Measurements from ENCODE around the gene BTAF1.

BTAF1 gene

GRCh38 chr10:91969297-91969696, 45.7 kb downstream of the BTAF1 start:
- Histone ChIP-seq H4K20me1 (ENCODE audit: insufficient read depth, low read length) (no peaks in the 10 kb centered on the region), H3K27me3 (ENCODE audit: insufficient read depth, low read length) (no peaks in the 10 kb centered on the region), H3K79me2 (ENCODE audit: insufficient read depth, low read length) (no peaks in the 10 kb centered on the region), H3K36me3 (ENCODE audit: insufficient read depth, low read length) (peaks cover 35% of the 10 kb centered on the region), H3K9me2 (ENCODE audit: low read depth, low read length) (no peaks in the 10 kb centered on the region), H3K4me3 (ENCODE audit: low read depth, low read length, poor library complexity, severe bottlenecking) (no peak overlapping the region), H3F3A (ENCODE audit: insufficient read depth, low read length) (no peaks in the 10 kb centered on the region), H3K4me1 (ENCODE audit: insufficient read depth, low read length, severe bottlenecking) (no peaks in the 10 kb centered on the region), H3K27ac (ENCODE audit: low read depth, low read length, poor library complexity, severe bottlenecking) (no peak overlapping the region), H2AFZ (ENCODE audit: low read length) (no peak overlapping the region), H3K9me3 (ENCODE audit: low read length) (no peaks in the 10 kb centered on the region), H3K9ac (ENCODE audit: low read length) (no peak overlapping the region), H3K4me2 (ENCODE audit: low read length) (no peak overlapping the region)
- TF ChIP-seq CTCF (IDR thresholded peaks at IDR 0.05; ENCODE audit: low read length) (no peak), EZH2 (IDR thresholded peaks at IDR 0.05; ENCODE audit: borderline replicate concordance, low read length) (no peak)

- H3K27me3 ChIP-seq (ENCODE audit: insufficient read depth, low read length): no peaks in the 10 kb centered on the region
- no peaks in the 10 kb centered on the region for H3F3A ChIP-seq (ENCODE audit: insufficient read depth, low read length)
- H3K4me1 ChIP-seq (ENCODE audit: insufficient read depth, low read length, severe bottlenecking): no peaks in the 10 kb centered on the region
- TF ChIP-seq EZH2 (IDR thresholded peaks at IDR 0.05; ENCODE audit: borderline replicate concordance, low read length): no peak
- no peak for TF ChIP-seq CTCF (IDR thresholded peaks at IDR 0.05; ENCODE audit: low read length)
- no peak overlapping the region for H2AFZ ChIP-seq (ENCODE audit: low read length)
- H3K27ac ChIP-seq (ENCODE audit: low read depth, low read length, poor library complexity, severe bottlenecking): no peak overlapping the region
- H3K79me2 ChIP-seq (ENCODE audit: insufficient read depth, low read length): no peaks in the 10 kb centered on the region
- H3K9ac ChIP-seq (ENCODE audit: low read length): no peak overlapping the region
- no peaks in the 10 kb centered on the region for H4K20me1 ChIP-seq (ENCODE audit: insufficient read depth, low read length)
- H3K9me3 ChIP-seq (ENCODE audit: low read length): no peaks in the 10 kb centered on the region
- peaks cover 11% of the 10 kb centered on the region for H3K36me3 ChIP-seq (ENCODE audit: insufficient read depth, low read length)
- H3K9me2 ChIP-seq (ENCODE audit: low read depth, low read length): no peaks in the 10 kb centered on the region
- H3K4me2 ChIP-seq (ENCODE audit: low read length): no peak overlapping the region
- no peak overlapping the region for H3K4me3 ChIP-seq (ENCODE audit: low read depth, low read length, poor library complexity, severe bottlenecking)
These were observed 51.4 kb downstream of the BTAF1 start for GRCh38 chr10:91974960-91975359.

GRCh38 chr10:91975438-91975837, 51.9 kb downstream of the BTAF1 start:
- Histone ChIP-seq H3K9me3 (ENCODE audit: low read length) (no peaks in the 10 kb centered on the region), H3K4me3 (ENCODE audit: low read depth, low read length, poor library complexity, severe bottlenecking) (no peak overlapping the region), H3K27me3 (ENCODE audit: insufficient read depth, low read length) (no peaks in the 10 kb centered on the region), H3K4me2 (ENCODE audit: low read length) (no peak overlapping the region), H3K9me2 (ENCODE audit: low read depth, low read length) (no peaks in the 10 kb centered on the region), H3K27ac (ENCODE audit: low read depth, low read length, poor library complexity, severe bottlenecking) (no peak overlapping the region), H2AFZ (ENCODE audit: low read length) (no peak overlapping the region), H3K36me3 (ENCODE audit: insufficient read depth, low read length) (peaks cover 7% of the 10 kb centered on the region), H3F3A (ENCODE audit: insufficient read depth, low read length) (no peaks in the 10 kb centered on the region), H3K79me2 (ENCODE audit: insufficient read depth, low read length) (no peaks in the 10 kb centered on the region), H4K20me1 (ENCODE audit: insufficient read depth, low read length) (no peaks in the 10 kb centered on the region), H3K9ac (ENCODE audit: low read length) (no peak overlapping the region), H3K4me1 (ENCODE audit: insufficient read depth, low read length, severe bottlenecking) (no peaks in the 10 kb centered on the region)
- TF ChIP-seq CTCF (IDR thresholded peaks at IDR 0.05; ENCODE audit: low read length) (no peak), EZH2 (IDR thresholded peaks at IDR 0.05; ENCODE audit: borderline replicate concordance, low read length) (no peak)

All from OCI-LY1 (cell line).